Measurements from ENCODE around the gene ATP1A1. TPM values are rescaled to one million over a fixed set of nuclear protein-coding genes. Genes with fewer than 3 reads are reported as not detected.

The ATP1A1 gene
- polyA plus RNA-seq, 2 of the 4 experiments (the other 2 are of a cell fraction), result 119 to 171 TPM

DNA sequence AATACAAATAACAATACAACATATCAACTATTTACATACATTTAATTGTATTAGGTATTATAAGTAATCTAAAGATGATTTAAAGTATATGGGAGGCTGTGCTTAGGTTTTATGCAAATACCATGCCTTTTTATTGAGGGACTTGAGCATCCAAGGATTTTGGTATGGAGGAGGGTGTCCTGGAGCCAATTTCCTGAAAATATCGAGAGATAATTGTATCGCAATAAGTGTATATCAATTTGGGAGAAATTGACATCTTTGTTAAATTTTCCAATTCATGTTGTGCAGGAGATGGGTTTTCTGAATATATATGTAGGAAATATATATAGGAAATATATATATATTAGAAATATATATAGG lies 63.5 kb downstream of the ATP1A1 start:
- FAIRE-seq, result no peak
- WGBS (ENCODE audit: missing lambda C conversion rate), result 85% methylated on average over 2 of the region's 2 CpGs
- DNase-seq (ENCODE audit: low read depth in 1 of 2, low spot score in 1 of 2), result no peak
- ATAC-seq, result no peak
- Histone ChIP-seq H3K4me1 (no peaks in the 10 kb centered on the region), H3K27ac (no peak overlapping the region), H3K4me2 (no peak overlapping the region), H3K9me3 (no peaks in the 10 kb centered on the region), H3K4me3 (no peak overlapping the region)
- POLR2A ChIA-PET, result no interaction called here
- CTCF ChIA-PET, result no interaction called here
- TF ChIP-seq EHF (CRISPR knock-in tag; IDR thresholded peaks at IDR 0.05), result no peak

DNA sequence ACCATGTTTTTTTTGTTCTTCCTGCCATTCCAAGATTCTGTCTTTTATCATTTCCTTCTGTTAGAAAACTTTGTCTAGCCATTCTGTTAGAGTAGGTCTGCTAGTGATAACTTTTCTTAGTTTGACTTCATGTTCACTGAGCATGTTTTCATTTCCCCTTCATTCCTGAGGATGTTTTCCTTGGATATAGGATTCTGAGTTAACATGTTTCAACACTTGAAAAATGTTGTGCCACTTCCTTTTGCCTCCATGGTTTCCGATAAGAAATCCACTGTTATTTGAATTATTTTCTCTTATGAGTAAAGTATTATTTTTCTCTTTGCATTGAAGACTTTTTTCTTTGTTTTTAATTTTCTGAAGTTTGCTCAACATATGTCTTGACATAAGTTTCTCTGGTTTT lies 66.7 kb downstream of the ATP1A1 start:
- TF ChIP-seq CBX2 (IDR thresholded peaks at IDR 0.05; ENCODE audit: borderline replicate concordance, low read depth) (no peak), HES2 (IDR thresholded peaks at IDR 0.05) (no peak), CHD4 (IDR thresholded peaks at IDR 0.05; ENCODE audit: borderline replicate concordance) (no peak), PHF8 (IDR thresholded peaks at IDR 0.05; ENCODE audit: borderline replicate concordance, low read depth) (no peak), EHF (CRISPR knock-in tag; IDR thresholded peaks at IDR 0.05) (no peak), ESRRA (IDR thresholded peaks at IDR 0.05; ENCODE audit: borderline replicate concordance, low read length) (no peak)
- FAIRE-seq (no peak), DNase-seq (ENCODE audit: low read depth in 1 of 2, low spot score in 1 of 2) (no peak), ATAC-seq (no peak)
- Histone ChIP-seq H3K4me3 (no peak overlapping the region), H3K9me3 (no peaks in the 10 kb centered on the region), H3K4me2 (no peak overlapping the region), H3K4me1 (no peaks in the 10 kb centered on the region), H3K27ac (no peak overlapping the region)
- ChIA-PET CTCF (interaction anchor here (0.6 kb wide), 1 partner anchor 116 kb away, joined by 4 read pairs; no protein-coding TSS in a partner anchor), POLR2A (no interaction called here)
- 61% methylated on average over 1 of the region's 1 CpG for WGBS (ENCODE audit: missing lambda C conversion rate)

DNA sequence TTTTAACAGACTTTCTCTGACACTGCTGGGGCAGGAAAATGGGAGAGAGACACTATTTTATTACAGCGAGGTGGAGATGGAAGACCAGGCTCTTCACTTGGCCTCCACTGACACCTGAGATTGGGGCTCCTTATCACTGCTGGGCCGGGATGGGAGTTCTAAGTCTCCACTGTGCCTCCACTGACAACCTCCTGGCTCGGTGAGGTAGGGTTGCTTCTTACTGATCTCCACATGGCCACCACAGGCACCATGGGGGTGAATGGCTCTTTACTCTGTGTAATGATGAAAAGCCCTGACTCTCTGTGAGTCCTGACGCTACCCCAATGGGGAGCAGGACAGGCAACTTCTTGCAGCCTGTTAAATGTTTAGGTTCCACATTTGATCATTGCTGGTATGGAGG lies 67.7 kb downstream of the ATP1A1 start:
- CTCF ChIA-PET, result interaction anchor here (0.8 kb wide), 1 partner anchor 11 kb away, joined by 3 read pairs; no protein-coding TSS in a partner anchor
- POLR2A ChIA-PET, result no interaction called here
- DNase-seq (ENCODE audit: low read depth in 1 of 2, low spot score in 1 of 2) (no peak), ATAC-seq (no peak), FAIRE-seq (no peak)
- TF ChIP-seq POLR2A (IDR thresholded peaks at IDR 0.05; ENCODE audit: low read length) (no peak), EP300 (IDR thresholded peaks at IDR 0.05) (no peak), JUN (IDR thresholded peaks at IDR 0.05) (no peak)
- no peaks in the 10 kb centered on the region for H3K4me1 ChIP-seq
- H3K4me2 ChIP-seq, result no peak overlapping the region
- H3K27ac ChIP-seq, result no peak overlapping the region
- H3K4me3 ChIP-seq, result no peak overlapping the region
- H3K9me3 ChIP-seq, result no peaks in the 10 kb centered on the region
- WGBS (ENCODE audit: missing lambda C conversion rate), result 46% methylated on average over 4 of the region's 4 CpGs

DNA sequence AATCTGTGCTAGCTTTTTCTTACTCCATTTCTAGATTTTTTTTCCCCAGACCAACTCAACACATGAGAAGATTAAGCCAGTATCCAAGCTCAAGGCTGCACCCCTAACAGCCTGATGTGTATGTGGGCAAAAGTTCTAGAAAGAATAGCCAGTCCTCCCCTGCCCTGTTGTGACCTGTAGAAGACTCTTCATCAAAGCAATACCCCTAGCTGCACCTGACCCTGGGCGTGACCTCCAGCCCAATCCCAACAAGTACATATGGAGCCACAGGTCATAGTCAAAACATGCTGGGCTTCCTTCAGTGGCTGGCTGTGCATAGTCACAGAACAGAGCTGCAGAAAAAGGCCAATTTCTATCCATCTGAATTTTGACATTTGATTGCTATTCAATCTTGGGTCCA lies 72.5 kb downstream of the ATP1A1 start:
- ATAC-seq, result no peak
- DNase-seq (ENCODE audit: low read depth in 1 of 2, low spot score in 1 of 2), result no peak
- ChIA-PET POLR2A (no interaction called here), CTCF (no interaction called here)
- TF ChIP-seq CHD4 (IDR thresholded peaks at IDR 0.05; ENCODE audit: borderline replicate concordance), result no peak
- no peak for TF ChIP-seq CEBPB (IDR thresholded peaks at IDR 0.05)
- H3K9me3 ChIP-seq, result no peaks in the 10 kb centered on the region
- WGBS (ENCODE audit: missing lambda C conversion rate), result 10% methylated on average over 1 of the region's 1 CpG
- H3K27ac ChIP-seq, result no peak overlapping the region
- H3K4me2 ChIP-seq, result no peak overlapping the region
- H3K4me3 ChIP-seq, result no peak overlapping the region
- no peaks in the 10 kb centered on the region for H3K4me1 ChIP-seq
- no peak for FAIRE-seq

- no peak overlapping the region for H3K27ac ChIP-seq
- no peaks in the 10 kb centered on the region for H3K4me1 ChIP-seq
- H3K4me2 ChIP-seq, result no peak overlapping the region
- ATAC-seq (no peak), FAIRE-seq (no peak), DNase-seq (ENCODE audit: low read depth in 1 of 2, low spot score in 1 of 2) (no peak)
- no peak overlapping the region for H3K4me3 ChIP-seq
- POLR2A ChIA-PET, result no interaction called here
- H3K9me3 ChIP-seq, result no peaks in the 10 kb centered on the region
- WGBS (ENCODE audit: missing lambda C conversion rate), result 57% methylated on average over 3 of the region's 3 CpGs
- CTCF ChIA-PET, result no interaction called here
- TF ChIP-seq NR3C1 (IDR thresholded peaks at IDR 0.05), result no peak
- TF ChIP-seq, protein P1, sequence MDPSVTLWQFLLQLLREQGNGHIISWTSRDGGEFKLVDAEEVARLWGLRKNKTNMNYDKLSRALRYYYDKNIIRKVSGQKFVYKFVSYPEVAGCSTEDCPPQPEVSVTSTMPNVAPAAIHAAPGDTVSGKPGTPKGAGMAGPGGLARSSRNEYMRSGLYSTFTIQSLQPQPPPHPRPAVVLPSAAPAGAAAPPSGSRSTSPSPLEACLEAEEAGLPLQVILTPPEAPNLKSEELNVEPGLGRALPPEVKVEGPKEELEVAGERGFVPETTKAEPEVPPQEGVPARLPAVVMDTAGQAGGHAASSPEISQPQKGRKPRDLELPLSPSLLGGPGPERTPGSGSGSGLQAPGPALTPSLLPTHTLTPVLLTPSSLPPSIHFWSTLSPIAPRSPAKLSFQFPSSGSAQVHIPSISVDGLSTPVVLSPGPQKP (IDR thresholded peaks at IDR 0.05; ENCODE audit: low read depth, low read length), result no peak
- no peak for TF ChIP-seq CBX8 (IDR thresholded peaks at IDR 0.05)
- TF ChIP-seq ATOH8 (CRISPR knock-in tag; IDR thresholded peaks at IDR 0.05; ENCODE audit: low read depth), result no peak
- no peak for TF ChIP-seq NFE2L2 (conservative IDR thresholded peaks at IDR 0.05; ENCODE audit: low read length)
- no peak for TF ChIP-seq MAFK (IDR thresholded peaks at IDR 0.05; ENCODE audit: partially characterized antibody)
- no peak for TF ChIP-seq CEBPB (IDR thresholded peaks at IDR 0.05)
- TF ChIP-seq GATA3 (IDR thresholded peaks at IDR 0.05; ENCODE audit: borderline replicate concordance), result no peak
- TF ChIP-seq HES2 (IDR thresholded peaks at IDR 0.05), result no peak
- no peak for TF ChIP-seq TP53 (CRISPR knock-in tag; IDR thresholded peaks at IDR 0.05)
- no peak for TF ChIP-seq CHD2 (IDR thresholded peaks at IDR 0.05; ENCODE audit: low read length, partially characterized antibody)
- TF ChIP-seq KDM1A (IDR thresholded peaks at IDR 0.05; ENCODE audit: low read depth), result no peak
- no peak for TF ChIP-seq EHF (CRISPR knock-in tag; IDR thresholded peaks at IDR 0.05)
- TF ChIP-seq CHD4 (IDR thresholded peaks at IDR 0.05; ENCODE audit: borderline replicate concordance), result no peak
- TF ChIP-seq, protein P2, sequence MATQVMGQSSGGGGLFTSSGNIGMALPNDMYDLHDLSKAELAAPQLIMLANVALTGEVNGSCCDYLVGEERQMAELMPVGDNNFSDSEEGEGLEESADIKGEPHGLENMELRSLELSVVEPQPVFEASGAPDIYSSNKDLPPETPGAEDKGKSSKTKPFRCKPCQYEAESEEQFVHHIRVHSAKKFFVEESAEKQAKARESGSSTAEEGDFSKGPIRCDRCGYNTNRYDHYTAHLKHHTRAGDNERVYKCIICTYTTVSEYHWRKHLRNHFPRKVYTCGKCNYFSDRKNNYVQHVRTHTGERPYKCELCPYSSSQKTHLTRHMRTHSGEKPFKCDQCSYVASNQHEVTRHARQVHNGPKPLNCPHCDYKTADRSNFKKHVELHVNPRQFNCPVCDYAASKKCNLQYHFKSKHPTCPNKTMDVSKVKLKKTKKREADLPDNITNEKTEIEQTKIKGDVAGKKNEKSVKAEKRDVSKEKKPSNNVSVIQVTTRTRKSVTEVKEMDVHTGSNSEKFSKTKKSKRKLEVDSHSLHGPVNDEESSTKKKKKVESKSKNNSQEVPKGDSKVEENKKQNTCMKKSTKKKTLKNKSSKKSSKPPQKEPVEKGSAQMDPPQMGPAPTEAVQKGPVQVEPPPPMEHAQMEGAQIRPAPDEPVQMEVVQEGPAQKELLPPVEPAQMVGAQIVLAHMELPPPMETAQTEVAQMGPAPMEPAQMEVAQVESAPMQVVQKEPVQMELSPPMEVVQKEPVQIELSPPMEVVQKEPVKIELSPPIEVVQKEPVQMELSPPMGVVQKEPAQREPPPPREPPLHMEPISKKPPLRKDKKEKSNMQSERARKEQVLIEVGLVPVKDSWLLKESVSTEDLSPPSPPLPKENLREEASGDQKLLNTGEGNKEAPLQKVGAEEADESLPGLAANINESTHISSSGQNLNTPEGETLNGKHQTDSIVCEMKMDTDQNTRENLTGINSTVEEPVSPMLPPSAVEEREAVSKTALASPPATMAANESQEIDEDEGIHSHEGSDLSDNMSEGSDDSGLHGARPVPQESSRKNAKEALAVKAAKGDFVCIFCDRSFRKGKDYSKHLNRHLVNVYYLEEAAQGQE (IDR thresholded peaks at IDR 0.05), result no peak
- no peak for TF ChIP-seq RAD21 (conservative IDR thresholded peaks at IDR 0.05 in 1 of 2, IDR thresholded peaks at IDR 0.05 in 1 of 2)
- TF ChIP-seq NPAS2 (CRISPR knock-in tag; IDR thresholded peaks at IDR 0.05; ENCODE audit: borderline replicate concordance), result no peak
Observed at GRCh38 chr1:116446686-116447085, 73.6 kb downstream of the ATP1A1 start.

All from A549 (cell line).